Measurements from ENCODE around the gene PTPRN2.

The PTPRN2 gene

GRCh38 chr7:158611541-158611940 is 23.9 kb upstream of the PTPRN2 start:
- no peak for TF ChIP-seq CTCF (IDR thresholded peaks at IDR 0.05; ENCODE audit: low read depth, low read length, missing control alignments)
- DNase-seq (ENCODE audit: low read depth): no peak
- in situ Hi-C loops (cut with HindIII; ENCODE audit: low sequenced_read_pairs): no loop called here
- no peak overlapping the region for H3K4me3 ChIP-seq (ENCODE audit: low read depth, low read length)

GRCh38 chr7:158609313-158609974 is 21.8 kb upstream of the PTPRN2 start:
- H3K4me3 ChIP-seq (ENCODE audit: low read depth, low read length): no peak overlapping the region
- in situ Hi-C loops (cut with HindIII; ENCODE audit: low sequenced_read_pairs): no loop called here
- no peak for DNase-seq (ENCODE audit: low read depth)
- no peak for TF ChIP-seq CTCF (IDR thresholded peaks at IDR 0.05; ENCODE audit: low read depth, low read length, missing control alignments)

GRCh38 chr7:158607563-158607962 is 19.9 kb upstream of the PTPRN2 start:
- H3K4me3 ChIP-seq (ENCODE audit: low read depth, low read length): no peak overlapping the region
- TF ChIP-seq CTCF (IDR thresholded peaks at IDR 0.05; ENCODE audit: low read depth, low read length, missing control alignments): no peak
- DNase-seq (ENCODE audit: low read depth): no peak
- in situ Hi-C loops (cut with HindIII; ENCODE audit: low sequenced_read_pairs): no loop called here

- H3K4me3 ChIP-seq (ENCODE audit: low read depth, low read length): no peak overlapping the region
- in situ Hi-C loops (cut with HindIII; ENCODE audit: low sequenced_read_pairs): no loop called here
- TF ChIP-seq CTCF (IDR thresholded peaks at IDR 0.05; ENCODE audit: low read depth, low read length, missing control alignments): no peak
- DNase-seq (ENCODE audit: low read depth): no peak
Measured at GRCh38 chr7:158606671-158607424, 19.2 kb upstream of the PTPRN2 start.

- no peak overlapping the region for H3K4me3 ChIP-seq (ENCODE audit: low read depth, low read length)
- DNase-seq (ENCODE audit: low read depth): no peak
- TF ChIP-seq CTCF (IDR thresholded peaks at IDR 0.05; ENCODE audit: low read depth, low read length, missing control alignments): no peak
- in situ Hi-C loops (cut with HindIII; ENCODE audit: low sequenced_read_pairs): no loop called here
Measured at GRCh38 chr7:158606129-158606528, 18.5 kb upstream of the PTPRN2 start.

- TF ChIP-seq CTCF (IDR thresholded peaks at IDR 0.05; ENCODE audit: low read depth, low read length, missing control alignments): no peak
- no peak overlapping the region for H3K4me3 ChIP-seq (ENCODE audit: low read depth, low read length)
- no peak for DNase-seq (ENCODE audit: low read depth)
- in situ Hi-C loops (cut with HindIII; ENCODE audit: low sequenced_read_pairs): no loop called here
Measured at GRCh38 chr7:158603773-158604755, 16.4 kb upstream of the PTPRN2 start.

All from astrocyte of the cerebellum (primary cell).